ENCODE measurements around the gene ATAD3B. TPM values are rescaled to one million over a fixed set of nuclear protein-coding genes. Genes with fewer than 3 reads are reported as not detected.

The ATAD3B gene
- total and polyA plus RNA-seq, 2 experiments from 2014 or later = 11.6 to 20.2 TPM

GRCh38 chr1:1429671-1430073 is 41.9 kb upstream of the ATAD3B start:
- H4K20me1 ChIP-seq (ENCODE audit: insufficient read depth) = no peaks in the 10 kb centered on the region
- H3K4me1 ChIP-seq (ENCODE audit: insufficient read depth) = no peaks in the 10 kb centered on the region
- no peak overlapping the region for H3K27ac ChIP-seq
- WGBS, 2 experiments (ENCODE audit: low coverage in 1 of 2, low lambda C conversion rate in 2 of 2, missing lambda C conversion rate in 2 of 2) = 74% methylated on average over 6 of the region's 6 CpGs
- H3K9me2 ChIP-seq (ENCODE audit: insufficient read depth) = no peaks in the 10 kb centered on the region
- no peak overlapping the region for H3K4me2 ChIP-seq (ENCODE audit: unreplicated experiment)
- no peaks in the 10 kb centered on the region for H3K9me3 ChIP-seq (ENCODE audit: low read depth)
- TF ChIP-seq EZH2phosphoT487 (IDR thresholded peaks at IDR 0.05; ENCODE audit: insufficient read depth, low read depth) (no peak), EZH2 (IDR thresholded peaks at IDR 0.05; ENCODE audit: insufficient read depth, poor library complexity, severe bottlenecking) (no peak)
- no peaks in the 10 kb centered on the region for H3K27me3 ChIP-seq (replicated peaks; ENCODE audit: insufficient read depth)
- in situ Hi-C loops (cut with MboI) = no loop called here
- DNase-seq = no peak
- H3K4me3 ChIP-seq = no peak overlapping the region
- H3K36me3 ChIP-seq (ENCODE audit: low read depth) = no peaks in the 10 kb centered on the region
- no peak overlapping the region for H2AFZ ChIP-seq
- H3K79me2 ChIP-seq (ENCODE audit: insufficient read depth) = no peaks in the 10 kb centered on the region
- H3F3A ChIP-seq (ENCODE audit: insufficient read depth) = 0 out of 2 replicates have a peak, but pooled peaks cover 7% of the 10 kb centered on the region
- H3K9ac ChIP-seq = no peak overlapping the region

- Histone ChIP-seq H3K27me3 (replicated peaks; ENCODE audit: insufficient read depth) (no peaks in the 10 kb centered on the region), H3K9me3 (ENCODE audit: low read depth) (no peaks in the 10 kb centered on the region), H3K79me2 (ENCODE audit: insufficient read depth) (no peaks in the 10 kb centered on the region), H3K4me2 (ENCODE audit: unreplicated experiment) (no peak overlapping the region), H4K20me1 (ENCODE audit: insufficient read depth) (no peaks in the 10 kb centered on the region), H3F3A (ENCODE audit: insufficient read depth) (0 out of 2 replicates have a peak, but pooled peaks cover 7% of the 10 kb centered on the region), H3K9me2 (ENCODE audit: insufficient read depth) (no peaks in the 10 kb centered on the region), H3K36me3 (ENCODE audit: low read depth) (no peaks in the 10 kb centered on the region), H3K27ac (no peak overlapping the region), H2AFZ (no peak overlapping the region), H3K4me1 (ENCODE audit: insufficient read depth) (no peaks in the 10 kb centered on the region), H3K4me3 (no peak overlapping the region), H3K9ac (no peak overlapping the region)
- in situ Hi-C loops (cut with MboI) = no loop called here
- peak; percentile 27 for DNase-seq
- WGBS, 2 experiments (ENCODE audit: low coverage in 1 of 2, low lambda C conversion rate in 2 of 2, missing lambda C conversion rate in 2 of 2) = 45 to 52% methylated on average over 31 to 35 of the region's 35 CpGs
- TF ChIP-seq EZH2 (IDR thresholded peaks at IDR 0.05; ENCODE audit: insufficient read depth, poor library complexity, severe bottlenecking) (no peak), EZH2phosphoT487 (IDR thresholded peaks at IDR 0.05; ENCODE audit: insufficient read depth, low read depth) (no peak)
These were observed 41.2 kb upstream of the ATAD3B start for GRCh38 chr1:1430114-1430982.

- Histone ChIP-seq H3F3A (ENCODE audit: insufficient read depth) (0 out of 2 replicates have a peak, but pooled peaks cover 7% of the 10 kb centered on the region), H3K27me3 (replicated peaks; ENCODE audit: insufficient read depth) (no peaks in the 10 kb centered on the region), H3K4me1 (ENCODE audit: insufficient read depth) (no peaks in the 10 kb centered on the region), H3K9me2 (ENCODE audit: insufficient read depth) (no peaks in the 10 kb centered on the region), H2AFZ (no peak overlapping the region), H4K20me1 (ENCODE audit: insufficient read depth) (no peaks in the 10 kb centered on the region), H3K36me3 (ENCODE audit: low read depth) (no peaks in the 10 kb centered on the region), H3K4me3 (no peak overlapping the region), H3K79me2 (ENCODE audit: insufficient read depth) (no peaks in the 10 kb centered on the region), H3K27ac (no peak overlapping the region), H3K4me2 (ENCODE audit: unreplicated experiment) (no peak overlapping the region), H3K9ac (no peak overlapping the region), H3K9me3 (ENCODE audit: low read depth) (no peaks in the 10 kb centered on the region)
- no peak for DNase-seq
- TF ChIP-seq EZH2 (IDR thresholded peaks at IDR 0.05; ENCODE audit: insufficient read depth, poor library complexity, severe bottlenecking) (no peak), EZH2phosphoT487 (IDR thresholded peaks at IDR 0.05; ENCODE audit: insufficient read depth, low read depth) (no peak)
- 71 to 78% methylated on average over 11 to 18 of the region's 18 CpGs for WGBS, 2 experiments (ENCODE audit: low coverage in 1 of 2, low lambda C conversion rate in 2 of 2, missing lambda C conversion rate in 2 of 2)
- in situ Hi-C loops (cut with MboI) = no loop called here
These were observed 40.3 kb upstream of the ATAD3B start for GRCh38 chr1:1430992-1431844.

- Histone ChIP-seq H3K36me3 (ENCODE audit: low read depth) (no peaks in the 10 kb centered on the region), H3K9me2 (ENCODE audit: insufficient read depth) (no peaks in the 10 kb centered on the region), H3K79me2 (ENCODE audit: insufficient read depth) (no peaks in the 10 kb centered on the region), H3K27me3 (replicated peaks; ENCODE audit: insufficient read depth) (no peaks in the 10 kb centered on the region), H2AFZ (no peak overlapping the region), H3K4me1 (ENCODE audit: insufficient read depth) (no peaks in the 10 kb centered on the region), H3K9ac (no peak overlapping the region), H4K20me1 (ENCODE audit: insufficient read depth) (no peaks in the 10 kb centered on the region), H3K4me3 (no peak overlapping the region), H3K4me2 (ENCODE audit: unreplicated experiment) (no peak overlapping the region), H3K9me3 (ENCODE audit: low read depth) (no peaks in the 10 kb centered on the region), H3K27ac (no peak overlapping the region), H3F3A (ENCODE audit: insufficient read depth) (0 out of 2 replicates have a peak, but pooled peaks cover 7% of the 10 kb centered on the region)
- in situ Hi-C loops (cut with MboI) = no loop called here
- TF ChIP-seq EZH2phosphoT487 (IDR thresholded peaks at IDR 0.05; ENCODE audit: insufficient read depth, low read depth) (no peak), EZH2 (IDR thresholded peaks at IDR 0.05; ENCODE audit: insufficient read depth, poor library complexity, severe bottlenecking) (no peak)
- DNase-seq = no peak
- WGBS, 2 experiments (ENCODE audit: low coverage in 1 of 2, low lambda C conversion rate in 2 of 2, missing lambda C conversion rate in 2 of 2) = 66 to 67% methylated on average over 5 of the region's 5 CpGs
These were observed 39.7 kb upstream of the ATAD3B start for GRCh38 chr1:1431845-1432273.
